ENCODE measurements around the gene POLR1A.
A peak's percentile ranks its signal among the peaks of the same experiment; 100 is the strongest.

Gene POLR1A

DNA sequence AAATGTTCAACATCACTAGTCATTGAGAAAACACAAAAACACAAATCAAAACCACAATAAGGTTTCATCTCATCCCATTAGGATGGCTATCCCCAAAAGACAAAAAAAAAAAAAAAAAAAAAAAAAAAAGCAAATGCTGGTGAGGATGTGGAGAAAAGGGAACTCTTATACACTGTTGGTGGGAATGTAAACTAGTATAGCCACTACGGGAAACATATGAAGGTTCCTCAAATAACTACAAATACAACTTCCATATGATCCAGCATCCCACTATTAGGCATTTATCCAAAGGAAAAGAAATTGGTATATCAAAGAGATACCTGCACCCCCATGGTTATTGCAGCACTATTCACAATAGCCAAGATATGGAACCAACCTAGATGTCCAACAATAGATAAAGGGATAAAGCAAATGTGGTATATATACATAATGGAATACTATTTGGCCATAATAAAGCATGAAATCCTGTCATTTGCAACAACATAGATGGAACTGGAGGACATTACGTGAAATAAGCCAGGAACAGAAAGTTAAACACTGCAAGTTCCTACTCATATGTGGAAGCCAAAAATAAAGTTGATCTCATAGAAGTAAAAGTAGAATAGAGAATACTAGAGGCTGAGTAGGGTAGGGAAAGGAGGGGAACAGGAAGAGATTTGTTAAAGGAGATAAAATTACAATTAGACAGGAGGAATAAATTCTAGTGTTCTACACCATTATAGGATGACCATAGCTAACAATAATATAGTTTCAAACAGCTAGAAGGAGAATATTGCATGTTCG, 8.4 kb downstream of the POLR1A start:
- DNase-seq (ENCODE audit: low spot score): no peak

DNA sequence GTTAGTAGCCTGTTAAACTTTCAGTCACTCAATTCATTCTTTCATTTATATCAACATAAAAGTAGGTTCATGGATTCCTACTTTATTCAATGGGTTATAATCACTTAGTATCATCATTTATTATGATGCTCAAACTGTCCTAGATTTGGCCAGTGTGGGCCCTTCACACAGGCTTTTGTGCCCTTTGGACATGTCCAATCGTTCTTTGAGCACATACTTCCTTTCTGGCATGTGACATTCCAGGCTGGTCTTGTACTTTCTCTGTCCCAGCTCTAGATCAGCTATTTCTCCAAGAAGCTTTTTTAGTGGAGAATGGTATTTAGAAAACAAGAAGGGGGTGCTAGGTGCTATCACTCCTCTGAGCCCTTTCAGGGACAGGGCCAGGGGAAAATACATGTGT, 11.5 kb downstream of the POLR1A start:
- no peak for DNase-seq (ENCODE audit: low spot score)

DNA sequence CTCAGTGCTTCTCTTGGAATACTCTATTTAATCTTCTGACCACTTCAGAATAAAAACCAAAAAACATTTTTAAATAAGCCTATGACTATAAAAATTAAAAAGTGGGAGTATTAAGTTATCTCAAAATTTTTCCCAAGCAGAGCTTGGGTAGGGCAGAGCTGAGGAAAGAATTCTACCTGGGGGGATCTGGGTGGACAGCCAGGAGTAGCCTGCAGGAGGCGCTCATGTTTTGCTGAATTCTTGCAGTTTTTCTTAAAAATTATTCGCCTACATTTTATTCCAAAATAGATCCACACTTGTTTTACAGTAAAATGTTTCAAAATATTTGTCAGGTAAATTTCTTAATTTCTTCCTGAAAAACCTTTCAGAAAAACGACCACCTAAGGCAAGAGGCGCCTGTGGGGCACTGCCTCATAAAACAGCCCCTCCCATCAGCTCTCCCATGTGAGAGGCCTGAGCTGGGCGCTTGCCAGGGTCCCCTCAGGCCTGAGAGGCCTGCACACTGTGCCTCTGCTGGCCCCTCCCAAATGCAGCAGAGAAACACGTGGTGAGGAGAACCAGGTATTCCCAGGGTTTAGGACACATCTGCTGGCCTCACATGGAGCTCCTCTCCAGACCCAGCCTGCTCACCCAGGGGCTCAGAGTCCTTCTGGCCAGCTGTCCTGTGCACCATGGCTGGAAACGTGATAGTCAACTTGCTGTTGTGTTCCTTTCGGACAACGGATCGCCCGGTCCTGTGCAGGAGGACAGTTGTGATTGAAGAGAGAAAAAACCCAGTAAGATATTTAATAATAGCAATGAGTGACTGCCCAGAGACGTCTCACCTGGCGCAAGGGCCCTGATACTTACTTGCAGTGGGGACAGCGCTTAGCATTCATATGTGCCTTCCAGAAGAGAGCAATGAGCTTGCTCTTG, 17.5 kb downstream of the POLR1A start:
- no peak for DNase-seq (ENCODE audit: low spot score)

DNA sequence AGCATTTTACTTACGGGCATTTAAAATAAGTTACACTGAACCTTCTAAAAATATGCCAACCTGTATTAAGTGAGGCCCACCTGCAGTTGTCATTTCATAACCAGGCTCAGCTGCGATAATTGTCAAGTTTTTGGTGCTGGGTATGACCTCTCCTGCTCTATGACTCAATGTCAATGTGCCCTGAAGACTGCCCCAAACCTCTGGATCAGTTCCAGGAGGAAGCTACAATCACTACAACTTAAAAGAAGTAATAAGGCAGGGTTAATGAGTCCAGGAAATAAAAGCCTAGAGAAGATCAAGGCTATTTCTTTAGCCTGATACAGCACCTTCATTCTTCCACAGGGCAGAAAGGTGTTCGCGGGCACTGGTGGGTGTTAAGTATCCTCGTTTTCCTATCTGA, 22.9 kb downstream of the POLR1A start:
- DNase-seq (ENCODE audit: low spot score): no peak

DNA sequence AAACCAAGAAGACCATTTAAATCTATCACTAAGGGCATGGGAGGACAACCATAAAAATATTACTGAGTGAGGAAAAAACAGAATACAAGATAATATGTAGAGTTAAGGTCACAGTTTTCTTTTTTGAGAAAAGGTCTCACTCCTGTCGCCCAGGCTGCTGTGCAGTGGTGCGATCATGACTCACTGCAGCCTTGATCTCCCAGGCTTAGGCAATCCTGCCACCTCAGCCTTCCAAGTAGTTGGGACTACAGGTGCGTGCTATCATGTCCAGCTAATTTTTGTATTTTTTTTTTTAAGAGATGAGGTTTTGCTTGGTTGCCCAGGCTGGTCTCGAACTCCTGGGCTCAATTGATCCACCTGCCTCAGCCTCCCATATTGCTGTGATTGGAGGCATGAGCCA, 24.0 kb downstream of the POLR1A start:
- DNase-seq (ENCODE audit: low spot score): no peak

DNA sequence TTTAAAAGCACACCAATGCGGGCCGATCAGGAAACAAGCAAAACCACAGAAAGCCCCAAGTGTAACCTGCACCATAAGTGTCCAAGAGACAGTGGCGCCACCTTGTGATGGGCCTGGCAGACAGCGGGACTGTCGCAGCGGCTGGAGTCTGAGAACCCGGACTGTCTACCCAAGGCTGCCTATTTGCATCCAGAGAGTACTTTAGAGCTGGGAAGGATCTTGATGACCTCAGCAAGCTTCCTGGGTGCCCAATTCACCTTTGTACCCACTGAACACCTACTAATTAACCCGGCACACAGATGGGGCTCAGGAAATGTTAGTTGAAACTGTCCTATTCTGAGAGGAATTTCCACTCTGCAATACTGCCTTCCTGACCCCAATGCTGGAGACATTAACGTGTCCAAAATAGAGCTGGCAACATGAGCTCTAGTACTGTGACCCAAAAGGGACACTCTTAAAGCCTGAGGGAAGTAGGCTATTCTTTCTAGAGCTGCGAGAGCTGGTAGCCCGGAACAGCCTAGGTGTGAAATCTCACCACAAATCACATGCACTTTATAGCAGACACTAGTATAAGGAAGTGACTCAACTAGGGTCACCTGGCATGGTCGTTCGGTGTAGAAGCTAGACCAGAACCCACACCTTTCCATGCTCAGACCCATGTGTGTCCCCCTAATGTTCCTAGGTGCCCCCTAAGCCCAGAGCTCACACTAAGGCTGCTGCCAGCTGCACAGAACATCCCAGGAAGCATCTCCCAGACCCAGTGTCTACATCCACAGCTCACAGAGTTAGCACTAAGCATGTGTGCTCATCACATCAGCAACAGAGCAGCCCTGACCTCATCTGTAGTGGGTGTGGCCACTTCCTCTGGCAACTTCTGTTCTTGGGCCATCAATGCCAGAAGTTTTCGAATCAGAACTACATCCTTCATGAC, 25.4 kb downstream of the POLR1A start:
- DNase-seq (ENCODE audit: low spot score): peak; percentile 80

DNA sequence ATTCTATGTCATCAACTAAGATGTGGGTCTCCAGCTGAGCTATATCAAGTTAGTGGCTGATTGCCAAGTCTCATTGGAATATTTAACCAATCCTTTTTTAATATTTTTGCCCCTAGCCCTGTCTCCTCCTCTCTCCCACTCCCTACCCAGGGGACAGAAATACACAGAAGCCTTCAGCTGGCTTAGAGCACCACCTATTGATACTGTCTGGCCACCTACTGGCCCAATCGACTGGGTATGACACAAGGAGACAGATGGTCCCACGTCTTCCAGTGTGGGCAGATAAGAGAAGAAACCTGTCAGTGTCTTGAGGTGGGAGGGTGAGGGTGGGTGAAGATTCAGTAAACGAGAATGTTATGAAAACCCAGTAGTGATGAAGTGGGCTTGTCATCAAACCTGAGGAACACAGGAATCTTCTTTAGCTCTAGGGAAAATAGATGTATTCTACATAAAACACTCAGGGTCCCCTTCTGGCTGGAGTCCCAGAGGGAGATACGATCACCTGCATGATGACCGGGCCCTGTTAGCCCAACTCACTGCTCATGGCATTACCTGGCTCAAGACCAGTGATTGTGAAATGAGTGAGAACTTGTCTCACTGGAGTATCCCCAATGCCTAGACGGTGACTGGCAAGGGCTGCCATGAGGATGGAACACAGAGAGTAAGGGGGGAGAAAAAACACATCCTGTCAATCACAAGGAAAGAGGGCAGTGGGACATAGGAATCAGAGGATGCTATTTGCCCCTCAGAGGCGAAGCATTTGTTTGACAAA, 26.7 kb downstream of the POLR1A start:
- peak; percentile 43 for DNase-seq (ENCODE audit: low spot score)

DNA sequence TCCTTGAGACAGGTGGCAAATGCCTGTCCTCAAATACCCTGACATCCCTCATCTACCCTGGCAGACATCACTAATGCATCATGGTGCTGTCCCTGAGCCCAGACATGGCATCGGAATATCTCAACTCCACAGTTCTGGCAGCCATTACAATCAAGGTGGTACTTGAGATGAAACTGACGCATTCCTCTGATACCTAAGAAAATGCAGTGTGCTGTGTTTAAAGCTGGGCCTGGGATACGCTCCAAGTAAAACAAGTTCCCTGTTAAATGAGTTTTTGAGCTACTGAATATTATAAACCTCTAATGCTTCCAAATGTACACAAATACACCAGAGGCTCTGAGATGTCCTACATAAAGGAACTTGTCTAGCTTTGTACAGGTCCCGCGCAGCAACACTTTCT, 29.8 kb downstream of the POLR1A start:
- DNase-seq (ENCODE audit: low spot score): no peak

DNA sequence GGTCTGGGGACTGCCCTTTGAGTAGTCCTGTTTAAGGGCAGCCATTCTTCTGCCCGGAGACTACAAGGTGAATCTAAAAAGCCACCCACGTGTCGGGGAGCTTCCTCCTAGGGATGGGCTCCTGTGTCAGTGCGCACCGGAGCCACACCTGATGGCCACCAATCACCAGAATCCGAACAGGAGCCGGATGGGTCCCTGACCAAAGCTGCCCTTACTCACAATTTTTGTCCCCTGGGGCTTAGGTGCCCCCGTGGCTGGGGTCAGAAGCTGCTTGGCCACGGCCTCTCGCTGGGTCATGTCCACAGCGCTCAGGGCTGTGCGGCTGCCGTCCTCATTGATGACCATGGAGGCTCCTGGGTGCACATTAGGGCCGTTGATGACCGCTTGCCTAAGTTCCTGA, 30.9 kb downstream of the POLR1A start:
- no peak for DNase-seq (ENCODE audit: low spot score)

DNA sequence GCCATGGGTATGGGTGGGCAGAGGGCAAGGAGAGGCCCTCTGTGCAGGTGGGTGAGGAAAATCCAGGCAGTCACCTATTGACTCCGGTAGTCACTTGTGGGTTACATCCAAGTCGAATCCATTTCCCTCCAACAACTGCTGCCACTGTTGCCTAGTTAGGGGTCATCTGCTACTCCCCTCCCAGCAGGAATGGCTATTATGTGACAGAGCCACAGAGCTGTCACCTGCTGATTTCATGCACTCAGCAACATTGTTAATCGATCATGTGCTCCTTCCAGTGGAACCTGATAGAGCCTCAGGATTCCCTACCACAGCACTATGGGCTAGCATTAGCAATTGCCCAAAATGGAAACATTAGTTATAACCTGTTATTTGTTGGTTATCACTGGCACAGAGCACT, 31.4 kb downstream of the POLR1A start:
- no peak for DNase-seq (ENCODE audit: low spot score)

DNA sequence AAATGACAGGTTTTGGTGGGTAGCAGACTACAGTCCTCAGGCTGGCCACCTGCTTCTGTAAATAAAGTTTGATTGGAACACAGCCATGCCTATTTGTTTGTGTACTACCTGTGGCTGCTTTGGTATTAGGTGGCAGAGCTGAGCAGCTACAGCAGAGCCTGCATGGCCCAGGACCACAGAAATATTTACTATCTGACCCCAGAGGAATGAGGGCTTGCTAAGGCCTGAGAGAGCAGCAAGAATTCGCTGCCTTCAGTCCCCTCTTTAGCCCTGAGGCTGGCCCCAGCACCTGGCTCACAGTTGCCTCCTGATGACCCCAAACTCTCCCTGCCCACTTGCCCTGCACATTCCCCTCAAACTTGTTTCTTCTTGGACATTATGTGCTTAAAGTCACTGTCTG, 32.5 kb downstream of the POLR1A start:
- no peak for DNase-seq (ENCODE audit: low spot score)

DNA sequence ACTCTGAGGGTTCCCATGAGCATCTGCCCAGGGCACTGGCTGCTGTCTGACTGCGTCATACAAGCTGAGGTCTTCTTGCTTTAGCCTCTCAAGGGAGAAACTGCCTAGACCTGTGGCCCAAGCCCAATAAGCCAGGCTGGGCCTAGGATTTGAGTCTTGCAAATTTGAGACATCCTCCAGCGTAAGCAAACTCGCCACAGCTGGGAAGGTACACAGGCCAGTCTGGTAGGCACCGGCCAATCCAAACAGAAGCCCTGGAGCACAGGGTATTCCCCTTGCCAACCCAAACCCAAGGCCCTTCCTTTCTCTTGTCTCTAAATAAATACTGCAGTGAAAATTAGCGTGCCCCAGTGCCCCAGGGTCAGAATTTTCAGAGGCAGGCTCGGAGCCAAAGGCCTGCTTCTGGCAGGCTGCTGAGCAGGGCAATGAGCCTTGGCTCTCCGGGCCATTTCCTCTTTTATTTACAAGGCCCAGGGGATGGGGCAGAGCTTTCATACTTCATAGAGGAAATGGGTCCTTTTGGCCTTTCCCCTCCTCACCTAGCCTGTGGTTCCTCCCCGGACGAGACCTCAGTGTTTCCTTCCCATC, 33.3 kb downstream of the POLR1A start:
- DNase-seq (ENCODE audit: low spot score): no peak

DNA sequence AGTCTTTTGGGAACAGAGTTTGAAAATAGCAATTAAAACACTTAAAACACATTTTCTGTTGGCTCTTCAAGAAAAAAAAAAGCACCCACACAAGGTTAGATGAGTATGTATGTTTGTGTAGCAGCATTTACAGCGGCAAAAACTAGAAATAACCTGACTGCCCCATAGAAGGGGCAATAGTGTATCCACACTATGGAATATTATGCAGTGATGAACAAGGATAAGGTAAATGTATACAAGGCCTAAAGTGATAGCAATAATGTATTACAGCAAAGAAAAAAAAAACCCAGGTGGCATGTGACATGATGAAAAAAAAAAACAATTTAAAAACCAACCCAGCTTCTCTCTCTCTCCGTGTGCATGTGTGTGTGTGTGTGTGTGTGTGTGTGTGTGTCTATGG, 34.8 kb downstream of the POLR1A start:
- no peak for DNase-seq (ENCODE audit: low spot score)

DNA sequence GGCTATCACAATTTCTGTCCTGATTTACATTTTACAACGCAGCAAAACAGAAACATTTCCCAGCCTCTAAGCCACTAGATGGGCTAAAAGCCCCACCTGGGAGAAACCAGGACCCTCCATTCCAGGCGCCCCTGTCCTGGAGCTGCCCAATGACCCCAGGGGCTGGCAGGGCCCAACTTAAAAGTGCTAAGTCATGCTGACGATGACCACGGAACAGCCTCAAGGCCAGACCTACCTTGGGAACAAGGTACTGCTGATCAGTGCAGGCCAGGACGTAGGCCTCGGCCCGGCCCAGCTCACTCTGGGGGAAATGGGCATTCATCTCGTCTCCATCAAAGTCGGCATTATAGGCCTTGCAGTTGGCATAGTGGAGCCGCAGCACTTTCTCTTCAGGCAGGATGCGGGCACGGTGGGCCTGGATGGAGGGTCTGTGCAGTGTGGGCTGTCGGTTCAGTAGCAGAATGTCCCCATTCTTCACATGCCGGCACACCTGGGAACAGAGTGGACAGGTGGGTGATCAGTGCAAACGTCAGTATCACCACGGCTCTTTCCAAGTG, 35.8 kb downstream of the POLR1A start:
- no peak for DNase-seq (ENCODE audit: low spot score)

DNA sequence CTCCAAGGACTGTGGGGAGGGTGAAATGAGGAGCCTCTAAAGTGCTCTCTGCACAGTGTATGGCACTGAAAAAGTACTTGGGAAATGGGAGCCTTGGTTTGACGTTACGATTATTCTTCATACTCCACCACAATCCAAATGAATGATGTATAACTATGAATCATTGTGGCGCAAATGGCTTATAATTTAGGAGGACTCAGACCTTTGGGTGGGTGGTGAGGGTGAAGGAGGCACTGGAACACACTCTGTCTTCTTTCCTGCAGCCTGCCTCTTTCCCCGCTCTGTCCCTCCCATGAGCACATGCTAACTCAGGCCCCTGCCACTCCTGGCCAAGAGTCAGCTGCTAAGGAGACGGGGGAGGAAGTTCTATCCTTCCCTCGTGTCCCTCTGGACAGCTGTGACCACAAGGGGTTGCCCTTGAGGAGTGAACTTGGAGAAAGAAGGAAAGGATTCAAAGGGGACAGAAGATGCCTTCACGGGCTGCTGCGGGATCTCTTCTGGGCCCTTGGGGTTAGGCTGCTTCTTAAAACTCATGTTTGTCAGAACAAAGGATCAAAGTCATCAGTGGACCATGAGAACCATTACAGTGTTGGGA, 36.5 kb downstream of the POLR1A start:
- no peak for DNase-seq (ENCODE audit: low spot score)

DNA sequence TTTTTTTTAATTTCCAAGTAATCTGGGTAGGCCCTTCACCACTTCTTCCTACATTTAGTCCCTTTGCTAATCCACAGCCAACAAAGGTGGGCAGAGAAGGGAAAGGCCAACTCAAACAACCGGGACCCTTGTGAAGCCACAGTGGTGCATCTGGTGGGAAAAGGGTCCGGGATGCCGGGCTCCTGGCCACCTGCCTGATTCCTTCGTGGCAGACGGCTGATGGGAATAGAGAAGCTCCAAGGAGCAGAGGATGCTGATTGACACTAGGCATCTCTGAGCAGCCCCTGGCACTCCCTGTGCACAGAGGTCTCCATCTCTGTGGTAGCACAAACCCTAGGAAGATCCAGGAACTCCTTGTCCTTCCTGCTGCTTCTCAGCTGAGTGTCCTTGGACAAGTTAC, 37.0 kb downstream of the POLR1A start:
- no peak for DNase-seq (ENCODE audit: low spot score)

DNA sequence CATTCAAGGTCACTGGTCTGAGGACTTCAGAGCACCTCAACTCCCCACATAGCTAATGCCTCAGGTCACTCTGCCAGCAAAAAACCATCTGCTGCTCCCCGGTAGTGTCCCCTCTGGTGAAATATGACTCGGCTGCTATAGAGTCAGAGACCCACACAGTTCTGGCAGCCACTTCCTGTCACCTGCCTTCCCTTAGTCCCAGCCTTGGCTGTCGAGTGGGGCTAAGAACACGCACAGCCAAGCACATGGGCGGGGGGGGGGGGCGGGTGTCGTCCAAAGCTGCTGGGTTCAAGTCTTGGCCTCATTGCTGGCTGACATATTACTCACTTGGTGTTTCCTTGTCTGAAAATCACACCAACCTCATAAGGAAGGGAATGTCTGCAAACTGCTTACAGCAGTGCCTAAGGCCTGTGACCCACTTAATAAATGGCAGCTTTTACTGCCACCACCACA, 37.5 kb downstream of the POLR1A start:
- DNase-seq (ENCODE audit: low spot score): no peak

DNA sequence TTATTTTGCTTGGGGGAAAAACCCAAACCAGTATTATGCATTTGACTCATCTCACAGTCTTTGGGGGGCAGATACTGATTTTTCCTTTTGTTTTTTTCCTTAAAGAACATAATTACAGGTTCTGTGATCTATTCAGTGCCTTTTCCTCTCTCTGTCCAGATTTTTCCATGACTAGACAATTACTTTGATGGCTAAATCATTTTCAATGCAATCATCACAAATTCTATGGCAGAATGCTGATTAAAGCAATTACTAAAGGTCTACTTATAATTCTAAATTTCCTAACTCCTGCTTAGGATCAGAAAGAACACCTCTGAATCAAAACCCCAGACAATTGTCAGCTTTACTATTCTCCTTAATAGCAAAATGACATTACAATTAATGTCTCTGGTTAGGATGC, 38.8 kb downstream of the POLR1A start:
- DNase-seq (ENCODE audit: low spot score): no peak

DNA sequence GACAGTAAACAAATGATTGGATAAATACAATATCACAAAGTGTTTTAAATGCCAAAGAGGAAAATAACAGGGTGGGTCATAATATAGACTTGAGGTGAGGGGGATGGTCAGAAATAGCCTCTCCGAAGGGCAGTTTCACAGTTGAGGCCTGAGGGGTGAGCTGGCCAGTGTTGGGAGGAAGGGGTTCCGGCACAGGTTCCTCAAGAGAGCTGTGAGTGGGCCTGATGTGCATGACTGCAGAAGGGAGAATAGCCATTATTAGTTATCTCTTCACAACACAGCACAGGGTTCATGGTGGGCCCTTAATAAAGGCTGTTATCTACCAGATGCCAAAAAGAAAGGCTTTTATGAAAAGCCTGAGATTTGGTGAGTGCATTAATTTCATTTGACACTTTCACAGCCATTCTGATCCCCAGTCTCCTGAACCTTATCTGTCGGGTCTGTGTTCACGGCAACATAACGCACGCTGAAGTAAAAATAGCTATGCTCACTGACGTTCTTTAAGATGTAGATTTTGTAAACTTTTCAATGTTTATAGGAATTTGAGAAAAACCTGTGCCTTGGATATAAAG, 39.6 kb downstream of the POLR1A start:
- DNase-seq (ENCODE audit: low spot score): no peak

DNA sequence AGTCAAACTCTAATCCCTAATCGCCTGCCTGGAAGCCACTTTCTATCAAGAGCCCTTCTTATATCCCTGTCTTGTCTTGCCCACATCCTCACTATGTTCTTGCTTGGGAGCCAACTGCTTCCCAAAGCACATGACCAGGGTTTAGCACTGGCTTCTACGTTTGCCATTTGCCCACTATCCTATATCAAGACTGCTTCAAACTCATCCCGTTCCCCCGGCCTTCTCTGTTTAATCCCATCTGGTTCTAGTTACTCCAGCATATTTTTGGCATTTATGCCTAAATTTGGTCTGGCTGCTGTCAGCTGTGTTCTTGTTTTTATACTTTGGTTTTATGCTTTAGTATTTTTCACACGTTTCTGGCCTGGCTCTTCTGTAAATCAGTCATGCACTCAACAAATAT, 40.2 kb downstream of the POLR1A start:
- DNase-seq (ENCODE audit: low spot score): no peak

Measured in D341Med (cell line).